HG03469 (cell line): ENCODE measurements around the gene RNF166.

ENCODE experiments used
- ATAC-seq: cut with Tn5 transposase; IDR thresholded peaks from one replicate; pipeline ENCODE4 v1.9.1; 2021; ENCODE audit warnings: mild to moderate bottlenecking, moderate library complexity, moderate number of reproducible peaks; ENCODE audit not compliant: unreplicated experiment

The RNF166 gene

DNA sequence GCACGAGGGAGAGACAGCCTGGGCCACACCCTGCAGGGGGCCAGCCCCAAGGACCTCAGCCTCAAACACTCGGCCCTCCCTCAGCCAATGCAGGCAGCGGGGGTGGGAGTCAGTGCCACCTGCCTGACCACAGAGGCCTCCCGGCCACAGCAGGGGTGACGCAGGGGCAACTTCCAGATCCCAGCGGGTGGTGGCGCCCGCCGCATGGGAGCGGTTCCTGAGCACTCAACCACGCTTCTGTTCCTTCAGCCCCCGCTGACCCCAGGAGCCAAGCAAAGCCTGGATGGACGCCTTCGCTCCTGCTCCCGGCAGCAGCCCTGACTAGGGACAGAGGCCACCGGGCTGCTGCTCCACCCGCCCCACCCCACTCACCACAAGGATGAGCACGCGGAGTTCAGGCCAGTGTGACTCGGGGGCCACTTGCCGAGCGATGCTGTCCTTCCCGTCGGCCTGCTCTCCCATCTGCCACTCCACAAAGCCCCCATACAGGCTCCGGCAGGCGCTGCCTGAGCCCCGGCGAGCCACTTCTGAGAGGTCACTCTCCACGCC is 50.4 kb downstream of the RNF166 start:
- ATAC-seq, result no peak

DNA sequence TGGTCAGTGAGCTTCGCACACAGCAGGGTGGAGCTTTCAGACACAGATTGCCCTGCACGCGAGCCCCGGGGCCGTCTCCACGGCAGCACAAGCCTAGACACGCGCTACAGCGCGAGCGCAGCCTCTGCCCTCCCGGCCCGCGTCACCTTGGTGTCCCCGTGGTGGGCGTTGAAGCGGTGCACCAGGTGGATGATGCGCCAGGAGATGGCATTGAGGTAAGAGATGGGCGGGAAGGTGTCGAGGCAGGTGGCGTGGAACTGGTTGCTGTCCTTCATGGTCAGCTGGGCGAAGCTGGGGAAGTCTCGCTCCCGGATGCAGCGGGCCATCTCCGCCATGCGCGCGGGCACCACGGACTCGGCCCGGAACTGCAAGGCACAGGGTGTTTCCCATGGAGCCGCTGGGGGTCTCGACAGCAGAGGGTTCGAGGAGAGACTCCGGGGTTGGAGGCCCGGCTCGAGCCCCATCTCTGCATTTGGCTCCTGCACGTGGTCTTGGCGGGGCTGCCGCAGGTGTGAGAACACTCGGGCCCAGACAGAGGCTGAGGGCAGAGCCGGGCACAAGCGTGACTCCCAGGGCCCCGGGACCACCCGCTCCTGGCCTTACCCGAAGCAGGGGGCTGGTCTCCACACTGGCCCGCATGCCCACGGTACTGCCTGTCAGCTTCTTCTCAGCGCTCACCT is 51.0 kb downstream of the RNF166 start:
- ATAC-seq, result no peak

DNA sequence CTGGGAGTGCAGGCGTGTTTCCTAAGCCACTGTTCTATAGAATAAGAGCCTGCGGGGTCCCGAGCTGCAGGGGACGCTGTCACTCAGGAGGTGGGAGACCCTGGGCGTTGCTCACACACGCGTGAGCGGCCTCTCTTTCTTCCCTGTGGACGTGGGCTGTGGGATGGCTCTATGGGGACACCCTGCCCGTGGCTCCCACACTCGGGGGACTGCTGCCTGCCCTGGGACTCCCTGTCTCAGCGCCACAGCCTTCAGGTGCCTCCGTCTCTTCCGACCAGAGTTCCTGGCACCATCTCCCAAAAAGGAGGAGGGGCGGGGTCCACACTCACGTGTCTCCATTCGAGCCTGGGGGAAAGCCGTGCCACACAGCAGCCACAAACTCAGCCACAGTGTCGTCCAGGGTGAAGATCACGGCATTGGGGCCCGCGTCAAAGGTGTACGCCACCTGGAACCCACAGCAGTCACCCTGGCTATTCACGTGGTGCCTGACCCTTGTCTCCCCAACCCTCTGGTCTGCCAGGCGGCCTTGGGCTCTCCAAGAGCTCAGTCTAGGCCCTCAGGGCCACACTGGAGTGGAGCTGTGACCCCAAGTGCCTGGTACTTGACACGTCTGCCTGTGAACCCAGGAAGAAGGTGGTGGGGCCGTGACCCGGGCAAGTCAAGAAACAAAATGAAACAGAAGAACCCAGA is 51.7 kb downstream of the RNF166 start:
- ATAC-seq, result no peak

DNA sequence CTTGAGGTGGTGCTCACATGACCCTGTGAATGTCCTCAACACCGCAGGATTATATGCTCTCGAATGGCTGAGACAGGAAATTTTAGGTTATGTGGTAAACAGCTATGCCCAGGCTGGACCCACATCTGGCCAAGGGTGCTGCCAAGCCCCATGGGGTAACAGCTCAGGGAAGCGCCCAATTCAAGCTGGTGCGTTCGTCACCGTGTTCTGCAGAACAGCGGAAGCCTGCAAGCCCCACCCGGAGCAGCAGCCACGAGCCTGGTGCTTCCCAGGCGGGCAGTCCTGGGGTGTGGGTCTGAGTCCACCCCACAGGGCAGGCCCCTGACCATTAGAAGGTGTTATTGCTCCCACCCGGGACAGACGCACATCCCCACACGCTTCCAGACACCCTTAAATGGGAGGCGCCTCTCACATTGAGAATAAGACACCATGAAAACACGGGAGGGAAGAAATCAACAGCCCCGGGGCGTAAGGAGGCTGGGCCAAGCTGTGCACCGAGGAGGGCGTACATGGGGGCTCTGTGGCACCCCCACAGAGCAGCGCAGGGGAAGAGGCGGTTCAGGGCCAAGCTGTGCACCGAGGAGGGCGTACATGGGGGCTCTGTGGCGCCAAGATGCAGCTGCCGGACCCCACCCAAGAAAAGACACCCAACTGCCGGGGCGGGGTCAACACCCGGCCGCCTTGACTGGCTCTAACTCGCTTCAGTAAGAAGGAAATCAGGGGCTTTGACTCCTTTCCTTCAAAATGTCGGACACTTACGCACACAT is 52.4 kb downstream of the RNF166 start:
- ATAC-seq, result no peak

DNA sequence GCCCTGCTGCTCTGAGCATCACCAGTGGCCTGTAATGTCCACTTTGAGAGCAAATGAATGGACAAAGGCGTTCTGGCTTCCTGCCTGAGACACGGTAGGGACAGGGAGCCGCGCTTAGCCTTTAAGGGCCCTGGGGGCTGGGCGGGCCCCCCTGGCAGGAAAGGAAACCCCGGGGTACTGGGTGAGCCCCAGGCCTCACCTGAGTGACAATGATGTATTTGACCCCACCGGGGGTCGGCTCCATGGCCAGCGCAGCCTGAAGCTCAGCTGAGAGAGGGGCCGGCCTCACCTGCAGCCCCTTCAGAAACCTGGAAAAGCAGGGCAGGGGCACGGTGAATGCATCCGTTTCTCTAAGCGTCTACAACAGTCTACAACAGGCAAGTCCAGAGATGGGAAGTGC is 53.1 kb downstream of the RNF166 start:
- ATAC-seq, result no peak

DNA sequence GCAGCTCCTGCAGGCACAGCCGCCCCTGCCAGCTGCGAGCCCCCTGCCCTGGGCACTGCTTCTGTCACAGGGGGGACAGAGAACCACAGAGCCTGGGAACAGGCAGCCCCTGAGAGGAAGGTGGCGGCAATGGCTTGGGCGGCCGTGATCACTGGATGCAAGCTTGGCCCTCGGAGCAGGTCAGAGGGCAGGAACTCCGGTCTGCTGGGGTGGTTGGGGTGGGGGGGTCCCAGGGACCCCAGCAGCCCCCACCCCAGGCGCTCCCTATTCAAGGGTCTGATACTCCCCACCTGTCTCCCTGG is 53.5 kb downstream of the RNF166 start:
- ATAC-seq, result no peak

DNA sequence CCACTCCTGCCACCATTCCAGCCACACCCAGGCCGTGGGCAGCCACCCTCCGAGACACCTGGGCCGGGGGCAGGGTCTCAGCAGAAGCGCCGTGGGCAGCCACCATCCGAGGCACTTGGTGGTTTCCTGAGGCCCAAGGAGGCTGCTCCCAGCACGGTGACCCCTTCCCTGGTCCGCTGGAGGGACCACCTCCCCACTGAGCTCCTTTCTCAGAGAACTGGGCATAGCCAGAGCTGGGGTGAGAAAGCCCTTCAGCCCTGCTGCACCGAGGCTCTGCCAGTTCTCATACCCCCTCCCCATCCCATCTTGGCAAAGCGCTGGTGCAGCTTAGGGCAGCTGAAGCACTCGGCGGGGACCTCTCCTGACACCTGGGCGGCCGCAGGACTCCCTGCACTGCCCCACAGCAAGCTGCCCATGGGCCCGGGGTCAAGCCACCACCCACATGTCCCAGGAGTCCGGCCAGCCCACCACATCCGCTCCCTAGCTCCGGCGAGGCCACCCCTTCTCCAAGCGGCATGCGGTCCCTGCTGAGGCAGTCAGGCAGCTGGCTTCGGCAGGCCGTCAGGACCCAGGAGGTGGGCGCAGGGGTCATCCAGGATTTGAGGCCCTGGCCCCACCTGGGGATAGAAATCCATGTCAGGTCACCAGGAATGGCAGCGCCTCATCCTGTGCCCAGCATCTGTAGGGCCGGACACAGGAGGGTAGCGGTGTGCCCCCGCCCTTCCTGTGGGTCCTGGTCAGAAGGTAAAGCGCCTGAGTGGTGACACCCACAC is 54.0 kb downstream of the RNF166 start:
- ATAC-seq, result no peak

DNA sequence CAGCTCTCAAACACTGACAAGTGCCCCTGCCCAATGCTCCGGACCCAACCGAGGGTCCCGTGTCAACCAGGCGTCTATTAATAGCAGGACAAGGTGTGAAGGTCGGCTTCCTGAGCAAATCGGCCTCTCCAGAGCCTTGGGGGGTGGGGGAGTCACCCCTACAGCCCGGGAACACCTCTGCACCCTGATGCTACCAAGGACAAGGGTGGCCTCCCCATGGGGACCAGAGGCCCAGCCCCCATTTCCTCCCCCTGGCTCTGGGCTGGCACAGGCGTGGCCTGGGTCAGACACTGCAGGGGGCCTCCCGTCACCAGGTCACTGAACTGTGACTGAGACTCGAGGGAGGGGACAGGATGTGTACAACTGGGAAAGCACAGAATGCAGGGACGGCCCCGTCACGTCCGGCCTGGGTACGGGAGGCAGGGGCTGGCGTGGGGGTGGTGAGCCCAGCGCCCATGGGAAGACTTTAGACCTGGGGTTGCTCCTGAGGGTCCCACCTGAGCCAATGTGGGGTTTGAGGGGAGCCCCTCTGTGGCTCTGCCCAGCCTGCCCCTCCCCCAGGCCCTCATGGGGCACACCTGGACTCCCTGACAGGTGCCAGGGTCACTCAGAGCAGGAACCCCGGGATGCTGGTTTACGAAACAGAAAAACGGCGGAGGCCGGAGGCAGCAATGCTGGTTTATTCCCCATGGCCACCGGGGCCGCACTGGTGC is 54.8 kb downstream of the RNF166 start:
- peak; percentile 50 for ATAC-seq

DNA sequence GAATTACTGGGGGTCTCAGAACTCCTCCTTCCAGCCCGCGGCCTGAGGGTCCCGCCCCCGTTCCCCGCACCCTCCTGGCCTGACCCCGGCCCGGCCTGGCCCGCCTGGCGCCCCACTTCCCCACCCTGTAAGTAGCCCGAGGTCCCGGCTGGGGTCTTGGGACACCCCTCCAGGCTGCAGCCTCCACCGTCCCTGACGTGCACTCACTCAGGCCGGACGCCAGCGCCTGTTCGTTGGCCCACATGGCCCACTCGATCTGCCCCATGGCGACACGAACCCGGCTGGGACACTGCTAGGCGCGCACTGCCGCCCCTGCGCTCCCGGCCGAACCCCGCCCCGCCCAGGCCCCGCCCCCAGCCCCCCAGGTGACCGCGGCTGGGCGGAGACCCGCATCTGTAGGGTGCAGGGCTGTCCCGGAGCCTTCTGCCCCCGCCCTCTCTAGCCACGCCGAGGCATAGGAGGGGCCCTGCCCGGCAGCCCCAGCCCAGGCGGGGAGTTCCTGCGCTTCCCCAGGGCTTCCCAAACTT is 55.4 kb downstream of the RNF166 start, which contains the start of gene CYBA:
Gene CYBA, minus strand, starts transcription at position 305 of the 527 bp plus-strand sequence. Its CDS starts 40 bp downstream, at position 265.
- peak; percentile 28 for ATAC-seq

DNA sequence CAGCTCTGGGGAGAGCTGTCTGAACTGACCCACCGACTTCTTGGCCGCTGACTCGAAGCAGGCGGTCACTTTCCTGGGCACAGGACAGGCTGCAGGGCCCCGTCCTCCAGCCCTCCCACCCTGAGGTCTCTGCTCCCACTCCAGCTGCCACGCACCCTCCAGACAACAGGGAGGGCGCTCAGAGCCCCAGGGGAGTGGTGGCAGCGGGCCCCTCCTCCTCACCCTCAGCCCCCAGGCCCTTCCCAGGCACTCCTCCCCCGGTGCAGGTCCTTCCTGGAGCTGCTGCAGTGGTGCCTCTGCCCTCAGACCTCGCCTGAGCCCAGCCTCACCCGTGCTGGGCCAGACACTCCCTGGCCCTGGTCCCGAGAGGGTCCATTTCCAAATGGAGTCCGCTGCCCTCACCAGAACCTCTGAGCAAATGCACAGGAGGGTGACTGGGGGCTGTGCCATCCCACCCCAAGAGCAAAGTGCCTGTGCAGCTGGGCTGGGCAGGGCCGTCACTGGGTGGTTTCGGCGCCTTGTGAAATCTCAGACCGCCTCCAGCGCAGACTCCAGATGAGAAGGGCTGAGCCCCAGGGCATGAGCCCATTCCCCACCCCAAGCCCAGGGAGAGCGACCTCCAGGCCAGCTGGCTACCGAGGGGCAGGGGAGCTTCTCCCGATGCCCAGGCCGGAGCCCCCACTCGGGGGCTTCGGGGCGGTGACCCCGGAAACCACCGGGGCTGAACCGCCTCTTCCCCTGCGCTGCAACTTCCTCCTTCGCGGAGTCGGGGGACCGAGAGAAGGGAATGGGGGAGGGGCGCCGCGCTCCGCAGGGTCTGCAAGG is 56.1 kb downstream of the RNF166 start:
- ATAC-seq, result no peak

DNA sequence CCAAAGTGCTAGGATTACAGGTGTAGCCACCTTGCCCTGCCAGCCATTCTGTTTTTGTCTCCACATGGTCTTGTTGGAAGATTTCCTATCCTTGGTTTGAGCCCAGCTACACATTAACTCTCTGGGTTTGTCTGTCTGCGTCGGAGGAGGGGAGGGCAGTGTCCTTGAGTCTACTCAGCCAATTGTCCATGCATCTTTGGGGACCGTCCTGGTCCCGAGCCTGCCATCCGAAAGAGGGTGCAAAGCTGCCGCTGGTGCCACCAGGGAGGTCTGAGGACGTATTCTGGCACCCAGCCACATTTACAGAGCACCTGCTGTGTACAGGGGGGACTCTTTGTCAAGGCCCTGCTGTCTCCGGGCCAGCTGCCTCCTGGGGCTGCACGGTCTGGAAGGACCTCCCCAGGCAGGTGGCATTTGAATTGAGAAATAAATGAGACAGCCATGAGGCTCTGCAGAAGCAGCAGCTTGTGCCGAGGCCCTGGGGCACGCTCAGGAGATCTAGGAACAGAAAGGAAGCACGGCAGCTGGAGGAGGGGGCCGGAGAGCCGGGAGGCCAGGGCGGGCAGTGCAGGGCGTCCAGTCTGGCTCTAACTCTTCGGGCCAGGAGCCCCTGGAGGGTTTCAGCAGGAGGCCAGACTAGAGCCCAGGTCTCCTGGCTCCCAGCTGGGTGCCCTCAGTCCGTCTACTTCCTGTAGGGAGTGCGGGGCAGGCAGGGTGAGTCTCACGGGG is 56.8 kb downstream of the RNF166 start:
- no peak for ATAC-seq

DNA sequence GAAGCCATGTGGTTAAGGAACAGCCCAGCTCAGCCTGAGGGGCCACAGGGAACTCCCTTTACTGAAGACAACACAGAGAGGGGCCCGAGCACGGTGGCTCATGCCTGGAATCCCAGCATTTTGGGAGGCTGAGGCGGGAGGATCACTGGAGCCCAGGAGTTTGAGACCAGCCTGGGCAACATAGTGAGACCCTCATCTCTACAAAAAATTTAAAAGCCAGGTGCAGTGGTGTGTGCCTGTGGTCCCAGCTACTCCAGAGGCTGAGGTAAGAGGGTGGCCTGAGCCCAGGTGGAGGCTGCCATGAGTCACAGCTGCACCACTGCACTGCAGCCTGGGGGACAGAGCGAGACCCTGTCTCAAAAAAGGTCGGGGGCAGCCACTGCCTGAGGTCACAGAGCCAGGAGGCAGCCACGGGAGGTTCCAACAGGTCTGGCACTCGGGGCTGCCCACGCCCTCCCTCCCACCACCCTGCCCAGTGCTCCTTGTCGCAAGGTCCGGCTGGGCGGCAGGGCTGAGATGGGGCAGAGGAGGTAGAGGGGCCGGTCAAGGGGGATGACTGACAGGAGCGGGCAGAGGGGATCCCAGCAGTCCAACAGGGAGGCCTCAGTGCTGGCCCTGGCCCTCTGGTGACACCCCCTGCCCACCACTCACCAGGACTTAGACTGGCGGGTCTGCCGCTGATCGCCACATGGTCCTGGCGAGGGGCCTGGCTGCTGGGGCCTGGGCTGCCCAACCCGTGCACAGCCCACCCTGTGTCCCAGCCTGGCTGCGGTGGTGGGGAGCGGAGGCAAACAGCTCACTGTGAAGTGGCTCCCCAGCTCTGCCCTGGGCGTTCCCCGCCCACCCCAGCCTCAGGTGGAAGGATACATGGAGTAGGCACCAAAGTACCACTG is 58.8 kb downstream of the RNF166 start:
- ATAC-seq, result no peak
